ENCODE results near the gene DOK5.

DOK5 gene

DNA sequence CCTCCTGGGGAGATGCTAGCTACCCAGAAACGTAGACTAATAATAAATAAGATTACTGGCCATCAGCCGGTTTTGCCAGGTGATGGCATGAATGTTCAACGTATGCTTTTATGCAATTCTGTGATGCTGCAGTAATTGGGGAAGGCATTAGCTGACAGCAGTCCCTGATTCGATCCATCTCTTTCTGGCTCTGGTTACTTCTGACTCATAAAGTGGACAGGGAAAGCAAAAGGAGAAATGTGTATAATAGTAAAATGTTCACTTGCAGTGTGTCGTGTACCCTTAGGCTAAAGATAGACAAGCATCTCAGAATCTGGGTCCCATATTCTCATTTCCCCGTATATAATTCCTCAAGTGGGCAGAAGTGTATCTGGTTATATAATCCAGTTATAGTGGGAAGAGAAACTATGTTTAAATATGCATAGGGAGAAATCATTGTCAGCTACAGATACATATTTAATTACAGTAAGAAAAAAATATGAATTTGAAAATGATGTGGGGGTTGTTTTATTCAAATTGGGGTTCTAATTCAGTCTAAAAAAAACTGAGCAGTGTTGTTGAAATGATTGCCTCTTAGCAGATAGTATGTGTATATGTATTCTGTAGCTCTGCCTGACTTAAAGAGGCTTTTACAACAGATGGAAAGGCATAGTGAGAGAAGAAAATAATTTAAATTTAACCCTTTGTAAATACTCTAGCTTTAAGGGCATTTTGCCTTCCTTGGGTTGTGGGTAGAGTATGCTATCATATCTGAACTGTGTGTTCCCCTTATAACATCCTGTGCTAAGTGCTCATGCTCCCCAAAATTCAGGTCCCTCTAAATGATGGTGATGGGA lies 40.6 kb downstream of the DOK5 start:
- no peak for DNase-seq

DNA sequence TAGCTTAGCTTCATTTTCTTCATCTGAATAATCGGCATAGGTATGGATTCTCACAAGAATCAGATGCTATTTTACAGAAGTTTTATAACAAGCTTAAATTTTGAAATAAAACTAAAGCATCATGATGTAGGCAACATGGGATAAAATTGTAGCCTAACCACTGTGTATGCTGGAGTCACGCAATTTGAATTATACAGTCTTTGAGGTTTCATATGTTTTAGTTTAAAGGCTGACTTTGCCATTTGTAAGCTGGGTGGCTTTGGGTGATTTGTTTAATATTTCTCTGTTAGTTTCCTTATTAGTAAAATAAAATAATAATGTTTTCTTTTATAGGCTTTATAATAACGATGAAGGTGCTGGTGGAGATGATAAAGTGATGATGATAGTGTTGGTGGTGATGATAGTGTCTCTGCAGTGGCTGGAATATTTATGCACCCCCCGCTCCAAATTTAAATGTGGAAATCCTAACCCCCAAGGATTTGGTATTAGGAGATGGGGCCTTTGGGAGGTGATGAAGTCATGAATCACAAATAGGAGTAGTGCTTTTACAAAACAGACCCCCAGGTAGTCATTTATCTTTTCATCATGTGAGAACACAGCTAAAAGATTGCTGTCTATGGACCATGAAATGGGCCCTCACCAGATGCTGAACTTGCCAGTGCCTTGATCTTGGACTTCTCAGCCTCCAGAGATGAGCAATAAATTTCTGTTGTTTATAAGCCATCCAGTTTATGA lies 42.0 kb downstream of the DOK5 start:
- DNase-seq = no peak

DNA sequence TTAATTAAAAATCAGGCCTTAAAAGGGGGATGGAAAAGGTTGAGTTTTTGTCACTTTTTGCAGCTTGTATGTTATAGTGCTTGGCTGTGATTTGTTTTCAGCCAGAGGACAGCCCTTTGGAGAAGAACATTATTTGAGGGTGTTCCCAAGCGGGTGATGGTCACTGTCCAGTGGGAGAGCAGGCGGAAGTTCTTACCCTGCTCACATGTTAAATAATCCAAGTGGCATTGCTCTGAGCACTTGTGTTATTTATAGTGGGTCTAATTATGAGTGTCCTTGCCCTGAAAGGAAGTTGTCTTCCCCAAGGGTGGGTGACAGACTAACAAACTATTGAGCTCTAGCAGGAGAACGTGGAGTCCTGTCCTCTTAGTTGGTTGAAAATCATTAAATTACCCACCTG lies 49.5 kb downstream of the DOK5 start:
- DNase-seq = no peak

DNA sequence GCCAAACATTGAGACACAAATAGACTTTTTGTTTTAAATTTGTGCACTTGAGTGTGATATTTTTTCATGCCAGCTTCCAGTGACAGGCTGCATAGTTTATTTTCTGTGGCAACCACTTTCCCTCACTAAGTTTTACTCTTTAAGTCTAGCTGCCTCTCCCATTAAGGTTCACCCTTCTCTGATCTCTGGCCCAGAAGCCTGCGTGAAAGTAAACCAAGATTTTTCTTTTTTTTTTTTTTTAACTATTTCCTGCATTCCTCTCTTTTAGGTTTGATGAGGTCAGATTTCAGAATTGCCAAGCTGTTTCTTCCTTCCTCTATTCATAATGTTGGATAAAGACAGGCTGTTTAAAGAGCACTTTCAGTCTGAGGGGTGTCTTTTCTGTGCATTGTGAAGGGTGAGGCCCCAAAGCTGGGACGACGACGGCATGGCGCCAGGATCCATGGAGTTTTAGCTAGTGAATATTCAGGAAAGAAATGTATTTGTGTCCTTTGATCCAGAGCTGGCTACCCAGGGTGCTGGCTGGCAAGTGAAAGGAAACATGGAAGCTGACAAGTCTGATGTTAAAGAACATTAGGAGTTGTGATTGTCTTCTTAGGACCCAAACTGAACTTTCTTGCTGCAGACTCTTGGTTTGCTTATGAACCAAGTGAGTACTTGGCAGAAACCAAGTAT lies 50.7 kb downstream of the DOK5 start:
- no peak for DNase-seq

DNA sequence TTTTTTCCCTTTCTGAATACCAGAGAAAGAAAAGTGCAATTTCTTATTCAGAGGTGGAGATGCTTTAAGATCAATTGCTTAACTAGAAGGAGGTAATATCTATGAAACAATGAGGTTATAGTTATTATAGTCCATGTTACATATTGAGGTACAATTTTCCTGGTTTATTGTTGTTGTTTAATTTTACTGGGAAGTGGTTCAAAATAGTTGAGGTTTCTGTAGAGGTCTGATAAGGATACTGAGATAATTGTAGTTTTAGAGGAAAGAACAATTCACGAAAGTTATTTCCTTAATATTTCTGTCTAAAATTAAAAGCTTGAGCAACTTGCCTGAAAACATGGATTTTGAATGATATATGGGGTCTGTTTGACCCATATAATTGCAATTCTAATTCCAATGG lies 51.4 kb downstream of the DOK5 start:
- no peak for DNase-seq

DNA sequence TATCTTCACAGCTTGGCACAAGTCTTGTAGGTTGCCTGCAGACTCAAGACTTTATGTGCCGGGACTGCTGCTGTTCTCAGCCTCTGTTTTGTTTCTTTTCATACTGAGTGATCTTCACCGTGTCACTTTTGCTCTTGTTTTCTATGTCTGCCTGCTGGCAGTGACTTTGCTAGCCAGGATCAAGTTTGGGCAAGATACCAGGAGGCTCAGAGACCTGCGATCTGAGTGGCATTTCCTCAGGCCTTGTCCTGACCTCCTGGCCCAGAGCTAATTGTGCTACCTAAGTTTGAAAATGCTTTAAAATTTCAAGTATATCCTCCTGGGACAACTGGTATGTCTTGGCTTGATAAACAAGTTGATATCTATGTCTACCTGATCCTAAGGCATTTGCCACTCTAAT lies 57.2 kb downstream of the DOK5 start:
- no peak for DNase-seq

DNA sequence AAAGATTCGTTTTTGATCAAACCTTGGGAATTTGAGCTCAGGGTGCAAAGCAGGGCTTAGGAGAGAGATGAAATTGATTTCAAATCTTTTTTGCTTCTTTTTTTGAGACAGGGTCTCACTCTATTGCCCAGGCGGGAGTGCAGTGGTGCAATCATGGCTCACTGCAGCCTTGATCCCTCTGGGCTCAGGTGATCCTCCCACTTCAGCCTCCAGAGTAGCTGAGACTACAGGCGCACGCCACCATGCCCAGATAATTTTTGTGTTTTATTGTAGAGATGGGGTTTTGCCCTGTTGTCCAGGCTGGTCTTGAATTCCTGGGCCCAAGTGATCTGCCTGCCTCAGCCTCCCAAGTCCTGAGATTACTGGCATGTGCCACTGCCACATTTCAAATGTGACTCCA lies 58.7 kb downstream of the DOK5 start:
- DNase-seq = no peak

DNA sequence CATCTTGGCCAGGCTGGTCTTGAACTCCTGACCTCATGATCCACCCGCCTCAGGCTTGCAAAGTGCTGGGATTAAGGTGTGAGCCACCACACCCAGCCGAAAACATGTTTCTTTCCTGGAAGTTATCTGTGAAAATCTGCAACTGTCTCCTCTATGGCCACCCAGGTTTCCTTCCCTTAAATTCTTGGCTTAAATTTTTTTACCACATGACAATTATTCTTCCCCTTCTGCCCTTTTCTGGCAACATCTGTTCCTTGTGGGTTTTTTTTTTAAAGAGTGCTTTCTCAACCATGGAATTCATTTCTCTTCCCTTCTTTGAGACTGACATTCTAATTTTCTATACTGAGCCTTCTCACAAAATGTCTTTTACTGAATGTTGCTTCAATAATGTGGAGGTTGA lies 59.6 kb downstream of the DOK5 start:
- no peak for DNase-seq

DNA sequence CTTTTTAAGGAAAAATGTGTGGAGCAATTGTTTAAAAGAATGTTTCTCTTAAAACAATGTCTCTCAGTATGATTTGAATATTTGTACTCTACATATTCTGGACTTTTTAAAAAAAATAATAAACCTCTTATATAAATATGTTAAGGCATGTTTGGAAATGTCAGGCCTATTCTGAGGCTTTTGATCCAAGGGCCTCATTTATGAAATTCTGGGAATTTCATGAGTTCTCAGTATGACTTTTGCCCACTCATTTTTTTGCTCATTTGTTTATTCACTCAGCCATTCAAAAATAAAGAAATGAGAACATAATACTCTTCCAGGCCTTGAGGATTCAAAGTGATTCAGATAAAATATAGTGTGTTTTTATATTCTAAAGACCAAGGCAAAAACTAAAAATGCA lies 60.4 kb downstream of the DOK5 start:
- DNase-seq = no peak

DNA sequence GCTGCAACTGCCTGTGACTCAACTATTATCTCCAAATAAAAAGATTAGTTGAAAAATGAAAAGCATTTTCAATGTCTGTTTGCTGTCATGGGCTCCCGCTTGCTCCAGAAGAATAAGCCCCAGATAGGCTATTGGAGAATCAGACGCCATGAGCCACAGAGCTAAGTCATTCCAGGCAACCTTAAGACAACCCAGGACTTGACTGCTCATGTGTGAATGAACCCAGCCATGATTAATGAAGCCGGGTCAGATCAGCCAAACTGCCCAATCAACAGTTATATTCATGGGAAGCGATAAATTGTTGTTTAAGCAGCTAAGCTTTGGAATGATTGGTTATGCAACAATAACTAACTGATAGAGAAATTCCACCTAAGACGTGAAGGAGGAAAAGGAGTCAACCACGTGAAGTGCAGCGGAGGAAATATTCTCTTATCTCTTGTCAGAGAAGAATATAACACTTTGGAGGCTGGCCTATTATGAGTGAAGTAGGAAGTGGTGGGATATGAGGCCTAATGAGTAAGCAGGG lies 64.2 kb downstream of the DOK5 start:
- no peak for DNase-seq

DNA sequence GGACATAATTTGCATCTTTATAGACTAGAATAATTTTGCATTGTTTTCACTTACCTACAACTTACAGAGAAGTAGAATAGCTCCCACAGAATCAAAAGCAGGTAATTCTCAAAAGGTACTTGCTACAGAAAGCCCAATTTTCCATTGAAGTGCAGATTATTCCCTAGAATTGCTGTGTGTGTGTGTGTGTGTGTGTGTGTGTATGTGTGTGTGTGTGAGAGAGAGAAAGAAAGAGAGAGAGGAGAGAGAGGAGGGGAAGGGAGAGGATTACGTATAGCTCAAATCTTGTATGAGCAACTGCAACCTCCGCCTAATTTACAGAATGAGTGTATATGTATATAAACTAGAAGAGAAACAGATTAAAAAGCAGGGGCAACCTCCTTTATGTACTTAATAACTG lies 68.0 kb downstream of the DOK5 start:
- DNase-seq = no peak

DNA sequence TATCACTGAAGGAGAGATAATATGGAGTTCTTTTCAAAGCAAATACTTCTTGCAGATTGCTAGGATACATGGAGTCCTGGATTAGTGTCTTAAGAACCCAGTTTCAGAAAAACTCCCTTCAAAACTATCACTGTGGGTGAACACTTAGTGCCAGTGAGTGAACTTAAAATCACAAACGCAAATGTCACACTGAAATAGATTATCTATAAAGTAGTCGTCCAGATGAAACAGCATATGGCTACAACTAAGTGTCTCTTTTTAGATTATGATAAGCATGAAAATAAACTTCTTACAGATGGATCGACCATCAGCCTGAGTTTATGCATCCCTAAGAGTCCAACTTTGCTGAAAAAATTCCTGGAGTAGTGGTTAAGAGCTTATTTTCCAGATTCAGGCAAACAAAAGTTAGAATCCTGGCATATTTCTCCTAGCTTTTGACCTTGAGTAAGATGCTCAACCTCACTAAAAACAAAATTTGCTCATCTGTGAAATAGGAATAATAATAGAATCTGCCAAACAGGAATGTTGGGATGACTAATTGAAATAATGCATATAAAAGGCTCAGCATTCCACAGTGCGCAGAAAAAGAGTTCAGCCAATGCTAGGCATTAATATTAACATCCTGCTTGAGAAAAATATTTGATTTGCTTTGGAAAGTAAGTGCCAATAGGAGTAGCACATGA lies 70.4 kb downstream of the DOK5 start:
- no peak for DNase-seq

DNA sequence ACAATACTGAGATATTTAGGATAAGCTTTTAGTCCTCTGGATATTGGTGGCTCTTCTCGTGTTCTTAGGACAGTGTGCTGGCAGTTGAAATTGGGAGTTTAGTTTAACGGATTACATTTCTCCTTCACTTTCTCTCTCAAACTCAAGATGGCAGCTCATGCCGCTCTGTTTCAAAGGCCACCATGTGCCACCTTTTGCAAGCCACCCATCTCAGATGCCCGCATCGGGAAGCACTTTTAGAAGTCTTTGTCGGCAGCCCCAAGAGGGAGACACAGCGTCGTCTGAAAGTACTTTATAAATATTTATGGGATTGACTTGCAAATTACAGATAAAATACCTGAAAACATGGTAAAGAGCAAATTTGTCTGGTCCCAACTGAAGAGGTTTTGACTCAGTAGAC lies 73.5 kb downstream of the DOK5 start:
- no peak for DNase-seq

DNA sequence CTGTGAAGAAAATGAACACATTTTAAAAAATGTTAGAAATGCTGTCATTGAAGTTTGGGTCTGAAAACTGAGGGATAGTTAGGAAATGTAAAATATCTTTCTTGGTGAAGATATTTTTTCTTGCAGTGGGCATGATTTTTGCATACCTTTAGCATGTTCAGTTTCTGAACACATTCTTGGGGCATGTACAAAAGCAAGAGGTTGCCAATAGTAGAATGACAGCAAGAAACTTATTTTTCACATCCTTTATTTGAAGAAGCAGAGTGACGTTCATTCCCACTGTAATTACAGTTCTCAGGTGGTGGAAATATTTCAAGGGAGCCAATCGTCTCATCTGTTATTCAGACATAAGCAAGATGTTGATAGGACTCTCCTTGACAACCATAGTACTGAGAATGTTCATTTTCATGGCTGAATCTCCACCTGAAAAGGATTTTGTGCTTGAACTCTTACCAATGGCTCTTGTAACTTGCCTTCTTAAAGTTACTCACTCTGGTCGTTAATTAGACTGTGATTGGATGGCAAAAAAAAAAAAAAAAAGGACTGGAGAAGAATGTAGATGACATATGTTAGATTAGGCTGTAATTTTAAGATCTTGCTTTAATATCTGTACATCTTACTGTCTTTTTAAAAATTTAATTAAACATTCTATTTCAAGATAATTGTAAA lies 74.4 kb downstream of the DOK5 start:
- no peak for DNase-seq

DNA sequence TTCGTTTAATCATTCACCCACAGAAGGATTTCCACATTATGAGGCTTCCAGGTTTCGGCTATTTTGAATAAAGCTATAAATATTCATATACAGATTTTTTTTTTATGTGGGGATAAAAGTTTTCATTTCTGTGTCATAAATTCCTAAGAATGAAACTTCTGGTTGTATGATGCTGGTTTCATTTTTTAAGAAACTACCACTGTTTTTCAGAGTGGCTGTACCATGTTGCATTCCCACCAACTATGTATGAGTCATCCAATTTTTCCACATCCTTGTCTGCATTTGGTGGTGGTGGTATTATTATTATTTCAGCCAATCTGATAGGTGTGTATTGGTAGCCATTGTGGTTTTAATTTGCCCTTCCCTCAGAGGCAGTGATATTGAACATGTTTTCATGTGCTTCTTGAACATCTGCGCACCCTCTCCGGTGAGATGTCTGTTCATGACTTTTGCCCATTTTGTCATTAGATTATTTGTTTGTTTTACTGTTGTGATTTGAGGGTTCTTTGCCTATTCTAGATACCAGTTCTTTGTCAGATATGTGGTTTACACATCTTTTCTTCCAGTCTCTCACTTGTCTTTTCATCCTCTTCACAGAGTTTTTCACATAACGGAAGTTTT lies 75.5 kb downstream of the DOK5 start:
- no peak for DNase-seq

DNA sequence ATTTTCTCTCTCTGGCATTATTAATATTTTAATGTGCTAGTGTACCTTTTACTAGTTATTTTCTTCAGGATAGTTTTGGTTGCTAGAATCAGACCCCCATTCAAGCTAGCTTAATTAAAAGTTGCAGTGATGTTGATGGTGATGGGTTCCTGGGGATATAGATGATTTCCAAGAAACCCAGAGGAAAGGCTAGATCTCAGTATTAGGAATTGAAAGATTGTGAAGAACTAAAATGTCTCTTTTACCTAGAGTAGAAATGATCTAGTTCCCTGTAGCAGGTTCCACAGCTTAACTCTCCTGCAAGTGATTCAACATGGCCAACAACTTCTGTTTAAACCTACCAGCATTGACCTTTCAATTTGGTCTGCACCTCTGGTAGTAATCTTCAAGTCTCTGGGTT lies 78.6 kb downstream of the DOK5 start:
- DNase-seq = no peak

DNA sequence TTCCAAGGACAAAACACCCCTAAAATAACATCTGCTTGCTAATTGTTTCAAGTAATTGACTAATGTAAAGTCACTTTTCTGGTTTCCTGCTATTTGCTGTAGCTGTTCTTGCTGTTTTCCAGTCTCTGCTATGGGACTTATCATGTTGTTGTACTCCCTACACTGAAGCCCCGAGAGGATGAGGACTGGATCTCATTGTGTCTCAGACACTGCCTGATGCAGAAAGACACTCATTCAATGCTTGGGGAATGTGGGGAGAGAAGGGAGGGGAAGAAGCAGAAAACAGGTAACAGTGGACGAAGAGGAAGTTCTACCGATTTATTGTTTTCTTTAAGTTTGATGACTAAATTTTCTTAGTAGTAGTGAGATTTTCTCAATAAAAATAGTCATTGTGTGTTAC lies 79.8 kb downstream of the DOK5 start:
- DNase-seq = no peak

DNA sequence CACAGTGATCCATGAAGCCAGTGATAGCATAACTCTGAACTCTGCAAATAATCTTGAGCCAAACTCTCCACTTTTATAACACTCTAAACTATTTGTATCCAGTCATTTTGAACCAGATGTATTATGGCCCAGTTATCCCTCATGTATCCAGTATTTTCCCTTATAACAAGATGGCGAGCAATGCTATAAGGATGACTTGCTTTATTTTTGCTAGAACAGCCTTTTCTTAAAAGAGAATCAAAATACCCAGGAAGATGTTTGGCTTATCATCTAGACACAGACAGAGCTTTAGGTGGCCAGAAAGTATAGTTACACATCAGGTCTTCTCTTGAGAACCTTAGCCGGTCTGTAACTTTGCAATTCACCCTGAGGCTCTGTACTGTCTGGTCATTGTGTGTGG lies 81.0 kb downstream of the DOK5 start:
- no peak for DNase-seq

DNA sequence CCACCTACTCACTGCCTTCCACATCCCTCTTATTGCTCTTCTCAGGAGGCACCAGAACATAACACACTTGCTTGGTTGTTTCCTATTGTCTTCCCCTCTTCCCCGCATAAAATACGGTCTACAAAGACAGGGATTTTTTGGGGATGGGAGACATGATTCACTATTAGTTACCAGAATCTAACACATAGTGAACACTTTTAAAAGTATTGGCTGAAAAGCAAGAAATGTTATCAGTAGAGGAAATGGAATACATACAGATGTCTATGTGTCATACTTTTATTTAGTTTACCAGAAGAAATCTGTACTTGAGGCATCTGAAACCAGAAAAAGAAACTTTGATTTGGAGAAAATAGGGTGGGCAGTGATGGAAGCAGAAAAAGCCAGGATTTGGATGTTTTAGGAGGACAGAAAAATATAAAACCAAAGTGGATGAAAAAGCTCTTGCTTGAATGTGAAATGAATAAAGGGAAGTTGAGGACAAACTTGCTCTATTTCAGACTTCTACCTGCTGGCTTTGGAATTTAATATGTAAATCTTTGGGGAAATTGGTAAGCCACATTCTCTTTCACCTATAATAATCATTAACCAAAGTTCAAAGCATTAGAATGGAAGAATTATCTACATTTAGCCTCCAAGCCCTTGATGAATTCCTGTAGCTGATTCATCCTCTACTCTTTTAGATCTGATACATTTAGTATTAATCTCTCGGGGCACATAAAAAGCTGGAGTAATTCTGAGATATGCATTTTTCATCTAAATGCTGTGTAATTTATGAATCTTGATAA lies 82.6 kb downstream of the DOK5 start:
- no peak for DNase-seq

DNA sequence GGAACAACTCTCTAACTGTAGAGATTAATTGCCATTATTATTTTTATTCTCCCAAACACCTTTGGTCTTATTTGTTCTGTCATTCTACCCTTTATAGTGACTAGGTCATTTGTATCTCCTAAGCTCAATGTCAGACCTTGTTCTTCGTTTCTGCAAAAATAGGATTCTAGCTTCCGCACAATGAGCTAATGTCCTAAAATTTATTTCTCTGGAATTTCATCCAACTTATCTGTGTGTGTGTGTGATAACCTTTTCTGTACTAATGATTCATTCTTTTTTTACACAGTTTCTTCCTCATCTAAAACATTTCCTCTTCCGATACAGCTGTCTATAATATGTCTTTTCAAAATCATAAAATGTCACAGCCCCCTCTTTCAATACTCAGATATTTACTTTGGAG lies 84.5 kb downstream of the DOK5 start:
- DNase-seq = no peak

DNA sequence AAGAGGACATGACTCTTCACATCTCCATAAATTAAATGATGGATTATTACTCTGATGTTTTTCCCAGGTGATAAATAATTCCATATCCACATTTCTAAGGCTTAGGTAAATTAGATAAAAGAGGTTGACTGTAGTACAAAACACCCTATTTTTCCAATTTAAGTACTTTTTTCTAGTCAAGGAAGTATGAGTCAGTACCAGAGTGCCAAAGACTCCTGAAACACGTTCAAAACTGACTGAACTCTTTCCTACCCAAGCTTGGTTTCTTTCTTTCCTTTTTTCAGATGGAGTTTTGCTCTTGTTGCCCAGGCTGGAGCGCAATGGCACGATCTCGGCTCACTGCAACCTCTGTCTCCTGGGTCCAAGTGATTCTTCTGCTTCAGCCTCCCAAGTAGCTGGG lies 85.0 kb downstream of the DOK5 start:
- no peak for DNase-seq

Measured in cortex of kidney (tissue), 1 donor.